H1 (cell line): Measurements from ENCODE around the gene MEST.
"Not testable (repeated sequence)": the region's sequence is repeated elsewhere in the genome, so short reads cannot be mapped to it uniquely, and the experiment has no call there.

Source experiments
- EZH2 ChIP-seq: fragments of 200-600 bp; sonication (generic); IDR thresholded peaks from 2 replicates; pipeline ENCODE4 v1.7.1; 2012; ENCODE audit warnings: low read depth, mild to moderate bottlenecking, moderate library complexity, low read length, inconsistent platforms; ENCODE audit not compliant: severe bottlenecking
- POLR2A ChIP-seq, 2 experiments: IDR thresholded peaks; 1 replicate in 1 of 2; 2 replicates in 1 of 2; pipeline ENCODE4 v1.6.1; 2011; ENCODE audit warnings: low read depth in 2 of 2, low read length in 2 of 2, mild to moderate bottlenecking in 2 of 2; ENCODE audit errors: control extremely low read depth in 1 of 2
- TCF12 ChIP-seq: IDR thresholded peaks from 2 replicates; pipeline ENCODE4 v1.6.1; 2011; ENCODE audit warnings: low read depth, mild to moderate bottlenecking, low read length
- TF ChIP-seq, protein P1 (sequence below): fragments of 300-600 bp; sonication (generic); IDR thresholded peaks from 2 replicates; pipeline ENCODE4 v1.7.1; 2012; ENCODE audit warnings: low read length, moderate library complexity, mild to moderate bottlenecking, inconsistent platforms; ENCODE audit not compliant: insufficient replicate concordance
- TF ChIP-seq, protein P2 (sequence below): IDR thresholded peaks from 2 replicates; pipeline ENCODE4 v1.6.1; 2011; ENCODE audit warnings: low read length, improper control_type of control experiment

DNA sequence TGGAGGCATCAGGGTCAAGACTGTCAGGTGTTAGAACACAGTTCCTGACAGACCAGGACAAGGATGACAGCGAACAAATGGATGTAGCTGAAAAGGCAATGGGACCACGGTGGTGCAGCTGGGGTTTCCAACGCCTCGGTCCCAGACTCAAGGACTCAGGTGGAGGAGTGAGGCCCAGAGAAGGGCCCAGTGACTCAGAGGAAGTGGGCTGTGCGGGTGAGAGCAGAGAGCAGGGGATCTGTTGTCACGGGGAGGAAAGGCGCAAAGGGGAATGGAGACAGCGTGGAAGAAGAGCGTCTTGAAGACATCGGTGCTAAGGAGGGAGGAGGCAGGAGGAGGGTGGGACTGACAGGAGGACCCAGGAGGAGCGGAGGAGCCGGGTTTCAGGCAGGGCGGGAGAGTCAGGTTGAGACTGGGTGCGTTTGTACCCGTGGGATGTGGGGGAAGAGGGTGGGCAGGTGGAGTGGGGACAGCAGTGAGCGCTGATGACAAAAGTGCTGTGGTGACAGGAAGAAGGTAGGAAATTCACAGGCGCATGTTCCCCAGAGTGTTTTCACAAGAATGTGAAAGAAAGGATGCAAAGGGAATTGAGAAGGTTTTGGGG is 36.0 kb downstream of the MEST start:
- TF ChIP-seq, protein P1, sequence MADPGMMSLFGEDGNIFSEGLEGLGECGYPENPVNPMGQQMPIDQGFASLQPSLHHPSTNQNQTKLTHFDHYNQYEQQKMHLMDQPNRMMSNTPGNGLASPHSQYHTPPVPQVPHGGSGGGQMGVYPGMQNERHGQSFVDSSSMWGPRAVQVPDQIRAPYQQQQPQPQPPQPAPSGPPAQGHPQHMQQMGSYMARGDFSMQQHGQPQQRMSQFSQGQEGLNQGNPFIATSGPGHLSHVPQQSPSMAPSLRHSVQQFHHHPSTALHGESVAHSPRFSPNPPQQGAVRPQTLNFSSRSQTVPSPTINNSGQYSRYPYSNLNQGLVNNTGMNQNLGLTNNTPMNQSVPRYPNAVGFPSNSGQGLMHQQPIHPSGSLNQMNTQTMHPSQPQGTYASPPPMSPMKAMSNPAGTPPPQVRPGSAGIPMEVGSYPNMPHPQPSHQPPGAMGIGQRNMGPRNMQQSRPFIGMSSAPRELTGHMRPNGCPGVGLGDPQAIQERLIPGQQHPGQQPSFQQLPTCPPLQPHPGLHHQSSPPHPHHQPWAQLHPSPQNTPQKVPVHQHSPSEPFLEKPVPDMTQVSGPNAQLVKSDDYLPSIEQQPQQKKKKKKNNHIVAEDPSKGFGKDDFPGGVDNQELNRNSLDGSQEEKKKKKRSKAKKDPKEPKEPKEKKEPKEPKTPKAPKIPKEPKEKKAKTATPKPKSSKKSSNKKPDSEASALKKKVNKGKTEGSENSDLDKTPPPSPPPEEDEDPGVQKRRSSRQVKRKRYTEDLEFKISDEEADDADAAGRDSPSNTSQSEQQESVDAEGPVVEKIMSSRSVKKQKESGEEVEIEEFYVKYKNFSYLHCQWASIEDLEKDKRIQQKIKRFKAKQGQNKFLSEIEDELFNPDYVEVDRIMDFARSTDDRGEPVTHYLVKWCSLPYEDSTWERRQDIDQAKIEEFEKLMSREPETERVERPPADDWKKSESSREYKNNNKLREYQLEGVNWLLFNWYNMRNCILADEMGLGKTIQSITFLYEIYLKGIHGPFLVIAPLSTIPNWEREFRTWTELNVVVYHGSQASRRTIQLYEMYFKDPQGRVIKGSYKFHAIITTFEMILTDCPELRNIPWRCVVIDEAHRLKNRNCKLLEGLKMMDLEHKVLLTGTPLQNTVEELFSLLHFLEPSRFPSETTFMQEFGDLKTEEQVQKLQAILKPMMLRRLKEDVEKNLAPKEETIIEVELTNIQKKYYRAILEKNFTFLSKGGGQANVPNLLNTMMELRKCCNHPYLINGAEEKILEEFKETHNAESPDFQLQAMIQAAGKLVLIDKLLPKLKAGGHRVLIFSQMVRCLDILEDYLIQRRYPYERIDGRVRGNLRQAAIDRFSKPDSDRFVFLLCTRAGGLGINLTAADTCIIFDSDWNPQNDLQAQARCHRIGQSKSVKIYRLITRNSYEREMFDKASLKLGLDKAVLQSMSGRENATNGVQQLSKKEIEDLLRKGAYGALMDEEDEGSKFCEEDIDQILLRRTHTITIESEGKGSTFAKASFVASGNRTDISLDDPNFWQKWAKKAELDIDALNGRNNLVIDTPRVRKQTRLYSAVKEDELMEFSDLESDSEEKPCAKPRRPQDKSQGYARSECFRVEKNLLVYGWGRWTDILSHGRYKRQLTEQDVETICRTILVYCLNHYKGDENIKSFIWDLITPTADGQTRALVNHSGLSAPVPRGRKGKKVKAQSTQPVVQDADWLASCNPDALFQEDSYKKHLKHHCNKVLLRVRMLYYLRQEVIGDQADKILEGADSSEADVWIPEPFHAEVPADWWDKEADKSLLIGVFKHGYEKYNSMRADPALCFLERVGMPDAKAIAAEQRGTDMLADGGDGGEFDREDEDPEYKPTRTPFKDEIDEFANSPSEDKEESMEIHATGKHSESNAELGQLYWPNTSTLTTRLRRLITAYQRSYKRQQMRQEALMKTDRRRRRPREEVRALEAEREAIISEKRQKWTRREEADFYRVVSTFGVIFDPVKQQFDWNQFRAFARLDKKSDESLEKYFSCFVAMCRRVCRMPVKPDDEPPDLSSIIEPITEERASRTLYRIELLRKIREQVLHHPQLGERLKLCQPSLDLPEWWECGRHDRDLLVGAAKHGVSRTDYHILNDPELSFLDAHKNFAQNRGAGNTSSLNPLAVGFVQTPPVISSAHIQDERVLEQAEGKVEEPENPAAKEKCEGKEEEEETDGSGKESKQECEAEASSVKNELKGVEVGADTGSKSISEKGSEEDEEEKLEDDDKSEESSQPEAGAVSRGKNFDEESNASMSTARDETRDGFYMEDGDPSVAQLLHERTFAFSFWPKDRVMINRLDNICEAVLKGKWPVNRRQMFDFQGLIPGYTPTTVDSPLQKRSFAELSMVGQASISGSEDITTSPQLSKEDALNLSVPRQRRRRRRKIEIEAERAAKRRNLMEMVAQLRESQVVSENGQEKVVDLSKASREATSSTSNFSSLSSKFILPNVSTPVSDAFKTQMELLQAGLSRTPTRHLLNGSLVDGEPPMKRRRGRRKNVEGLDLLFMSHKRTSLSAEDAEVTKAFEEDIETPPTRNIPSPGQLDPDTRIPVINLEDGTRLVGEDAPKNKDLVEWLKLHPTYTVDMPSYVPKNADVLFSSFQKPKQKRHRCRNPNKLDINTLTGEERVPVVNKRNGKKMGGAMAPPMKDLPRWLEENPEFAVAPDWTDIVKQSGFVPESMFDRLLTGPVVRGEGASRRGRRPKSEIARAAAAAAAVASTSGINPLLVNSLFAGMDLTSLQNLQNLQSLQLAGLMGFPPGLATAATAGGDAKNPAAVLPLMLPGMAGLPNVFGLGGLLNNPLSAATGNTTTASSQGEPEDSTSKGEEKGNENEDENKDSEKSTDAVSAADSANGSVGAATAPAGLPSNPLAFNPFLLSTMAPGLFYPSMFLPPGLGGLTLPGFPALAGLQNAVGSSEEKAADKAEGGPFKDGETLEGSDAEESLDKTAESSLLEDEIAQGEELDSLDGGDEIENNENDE: not testable (repeated sequence)
- TF ChIP-seq, protein P2, sequence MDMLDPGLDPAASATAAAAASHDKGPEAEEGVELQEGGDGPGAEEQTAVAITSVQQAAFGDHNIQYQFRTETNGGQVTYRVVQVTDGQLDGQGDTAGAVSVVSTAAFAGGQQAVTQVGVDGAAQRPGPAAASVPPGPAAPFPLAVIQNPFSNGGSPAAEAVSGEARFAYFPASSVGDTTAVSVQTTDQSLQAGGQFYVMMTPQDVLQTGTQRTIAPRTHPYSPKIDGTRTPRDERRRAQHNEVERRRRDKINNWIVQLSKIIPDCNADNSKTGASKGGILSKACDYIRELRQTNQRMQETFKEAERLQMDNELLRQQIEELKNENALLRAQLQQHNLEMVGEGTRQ: not testable (repeated sequence)
- not testable (repeated sequence) for TF ChIP-seq POLR2A (IDR thresholded peaks at IDR 0.05; ENCODE audit: control extremely low read depth in 1 of 2, low read depth in 2 of 2, low read length in 2 of 2); EZH2; TCF12
